HL-60 (cell line): ENCODE data around the gene HHATL.

Source experiments
- DNase-seq, 2 experiments: peaks; one replicate each; pipeline ENCODE4 v3.0.0-alpha.2; 2010 to 2020; ENCODE audit warnings: low read depth in 1 of 2, low spot score in 1 of 2
- H3K27ac ChIP-seq: fragments of 250-450 bp; sonication (Bioruptor Pico); replicated peaks from 2 replicates; pipeline ENCODE4 v1.5.1; 2020; ENCODE audit warnings: mild to moderate bottlenecking, moderate library complexity
- H3K27me3 ChIP-seq: fragments of 250-450 bp; sonication (Bioruptor Pico); 2 replicates; pipeline ENCODE4 v1.5.1; 2021; ENCODE audit warnings: mild to moderate bottlenecking, moderate library complexity; ENCODE audit not compliant: insufficient read depth, poor library complexity, severe bottlenecking
- H3K4me3 ChIP-seq: replicated peaks from 2 replicates; pipeline ENCODE4 v1.5.1; 2011; ENCODE audit warnings: mild to moderate bottlenecking, control low read depth, low read length; ENCODE audit not compliant: insufficient read depth
- GABPA ChIP-seq: IDR thresholded peaks from 2 replicates; pipeline ENCODE4 v1.6.1; 2012; ENCODE audit warnings: low read depth
- POLR2AphosphoS5 ChIP-seq: IDR thresholded peaks from 2 replicates; pipeline ENCODE4 v1.6.1; 2012; ENCODE audit warnings: low read depth
- REST ChIP-seq: IDR thresholded peaks from 2 replicates; pipeline ENCODE4 v1.6.1; 2012; ENCODE audit warnings: low read depth; ENCODE audit not compliant: insufficient replicate concordance
- SPI1 ChIP-seq: IDR thresholded peaks from 2 replicates; pipeline ENCODE4 v1.6.1; 2012; ENCODE audit warnings: low read depth, mild to moderate bottlenecking, borderline replicate concordance
- TF ChIP-seq, protein P1 (sequence below): IDR thresholded peaks from one replicate; pipeline ENCODE4 v1.5.1; 2011; ENCODE audit warnings: low read length, control low read depth, inconsistent platforms; ENCODE audit not compliant: insufficient read depth

The HHATL gene

GRCh38 chr3:42717306-42717705 lies 14.7 kb upstream of the HHATL start:
- Histone ChIP-seq H3K27ac (peak overlapping the region; percentile 42), H3K27me3 (no peaks in the 10 kb centered on the region), H3K4me3 (no peak overlapping the region)
- peak; percentile 17 to 49 for DNase-seq
- TF ChIP-seq POLR2AphosphoS5 = no peak
- TF ChIP-seq, protein P1, sequence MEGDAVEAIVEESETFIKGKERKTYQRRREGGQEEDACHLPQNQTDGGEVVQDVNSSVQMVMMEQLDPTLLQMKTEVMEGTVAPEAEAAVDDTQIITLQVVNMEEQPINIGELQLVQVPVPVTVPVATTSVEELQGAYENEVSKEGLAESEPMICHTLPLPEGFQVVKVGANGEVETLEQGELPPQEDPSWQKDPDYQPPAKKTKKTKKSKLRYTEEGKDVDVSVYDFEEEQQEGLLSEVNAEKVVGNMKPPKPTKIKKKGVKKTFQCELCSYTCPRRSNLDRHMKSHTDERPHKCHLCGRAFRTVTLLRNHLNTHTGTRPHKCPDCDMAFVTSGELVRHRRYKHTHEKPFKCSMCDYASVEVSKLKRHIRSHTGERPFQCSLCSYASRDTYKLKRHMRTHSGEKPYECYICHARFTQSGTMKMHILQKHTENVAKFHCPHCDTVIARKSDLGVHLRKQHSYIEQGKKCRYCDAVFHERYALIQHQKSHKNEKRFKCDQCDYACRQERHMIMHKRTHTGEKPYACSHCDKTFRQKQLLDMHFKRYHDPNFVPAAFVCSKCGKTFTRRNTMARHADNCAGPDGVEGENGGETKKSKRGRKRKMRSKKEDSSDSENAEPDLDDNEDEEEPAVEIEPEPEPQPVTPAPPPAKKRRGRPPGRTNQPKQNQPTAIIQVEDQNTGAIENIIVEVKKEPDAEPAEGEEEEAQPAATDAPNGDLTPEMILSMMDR = no peak
- no peak for TF ChIP-seq GABPA
- no peak for TF ChIP-seq SPI1
- no peak for TF ChIP-seq REST

GRCh38 chr3:42714171-42714852 lies 11.7 kb upstream of the HHATL start:
- no peak for DNase-seq
- H3K27me3 ChIP-seq = no peaks in the 10 kb centered on the region

DNA sequence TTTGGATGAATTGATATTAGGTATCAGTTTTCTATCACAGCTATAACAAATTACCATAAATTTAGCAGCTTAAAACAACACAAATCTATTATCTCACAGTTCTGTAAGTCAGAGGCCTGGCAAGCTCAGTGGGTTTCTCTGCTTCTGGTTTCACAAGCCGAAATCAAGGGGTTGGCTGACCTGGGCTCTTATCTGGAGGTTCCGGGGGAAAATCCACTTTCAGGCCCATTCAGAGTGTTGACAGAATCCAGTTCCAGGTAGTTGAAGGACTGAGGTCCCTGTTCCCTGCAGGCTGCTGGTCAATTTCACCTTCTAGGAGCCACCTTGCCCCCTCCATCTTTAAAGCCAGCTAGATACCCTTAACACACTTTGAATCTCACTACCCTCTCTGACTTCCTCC lies 11.1 kb upstream of the HHATL start:
- H3K4me3 ChIP-seq = no peak overlapping the region
- H3K27ac ChIP-seq = no peak overlapping the region
- TF ChIP-seq, protein P1 = no peak
- no peak for TF ChIP-seq SPI1
- TF ChIP-seq GABPA = no peak
- TF ChIP-seq POLR2AphosphoS5 = no peak
- no peak for TF ChIP-seq REST
- no peaks in the 10 kb centered on the region for H3K27me3 ChIP-seq
- DNase-seq = no peak

More at GRCh38 chr3:42714171-42714852, 11.7 kb upstream of the HHATL start:
- Histone ChIP-seq H3K4me3 (no peak overlapping the region), H3K27ac (no peak overlapping the region)
- TF ChIP-seq POLR2AphosphoS5 (no peak), SPI1 (no peak), REST (no peak), GABPA (no peak)
- TF ChIP-seq, protein P1 = no peak
